Mesenchymal stem cell (in vitro differentiated cells and primary cell): ENCODE results near the gene PLTP.
"Not testable (repeated sequence)": the region's sequence is repeated elsewhere in the genome, so short reads cannot be mapped to it uniquely, and the experiment has no call there.

Experiments
- DNase-seq: peaks from one replicate; pipeline ENCODE4 v3.0.0-alpha.2; 2013
- H2AFZ ChIP-seq: one replicate; pipeline ENCODE4 v1.6.1; 2013; ENCODE audit warnings: low read depth, mild to moderate bottlenecking, control low read depth, inconsistent platforms, low read length, moderate library complexity
- H2AK5ac ChIP-seq: 2 replicates; pipeline ENCODE4 v1.6.1; 2013; ENCODE audit warnings: low read length, moderate library complexity, mild to moderate bottlenecking, inconsistent platforms; ENCODE audit not compliant: severe bottlenecking
- H2BK120ac ChIP-seq: one replicate; pipeline ENCODE4 v1.6.1; 2013; ENCODE audit warnings: low read depth, mild to moderate bottlenecking, inconsistent platforms, low read length, moderate library complexity
- H2BK12ac ChIP-seq, 2 experiments: one replicate each; pipeline ENCODE4 v1.6.1; 2013; ENCODE audit warnings: inconsistent platforms in 2 of 2, low read length in 2 of 2, mild to moderate bottlenecking in 2 of 2, moderate library complexity in 2 of 2, control low read depth in 1 of 2
- H2BK15ac ChIP-seq: one replicate; pipeline ENCODE4 v1.6.1; 2013; ENCODE audit warnings: mild to moderate bottlenecking, low read depth, inconsistent platforms; ENCODE audit not compliant: poor library complexity, severe bottlenecking
- H2BK5ac ChIP-seq: 2 replicates; pipeline ENCODE4 v1.6.1; 2013; ENCODE audit warnings: low read depth, mild to moderate bottlenecking, low read length, control low read depth, inconsistent platforms; ENCODE audit not compliant: poor library complexity, severe bottlenecking
- H3K14ac ChIP-seq, 2 experiments: one replicate each; pipeline ENCODE4 v1.6.1; 2013; ENCODE audit warnings: inconsistent platforms in 2 of 2, low read length in 2 of 2, control low read depth in 1 of 2, mild to moderate bottlenecking in 1 of 2, moderate library complexity in 1 of 2
- H3K18ac ChIP-seq, 2 experiments: one replicate each; pipeline ENCODE4 v1.6.1; 2013; ENCODE audit warnings: inconsistent platforms in 2 of 2, low read length in 2 of 2, control low read depth in 1 of 2, low read depth in 1 of 2, mild to moderate bottlenecking in 1 of 2
- H3K23ac ChIP-seq, 2 experiments: one replicate each; pipeline ENCODE4 v1.6.1; 2013; ENCODE audit warnings: inconsistent platforms in 2 of 2, low read length in 2 of 2, mild to moderate bottlenecking in 2 of 2, moderate library complexity in 2 of 2, control low read depth in 1 of 2
- H3K27ac ChIP-seq: 2 replicates; pipeline ENCODE4 v1.5.1; 2013; ENCODE audit warnings: mild to moderate bottlenecking, moderate library complexity, low read length, control low read depth, inconsistent platforms; ENCODE audit not compliant: poor library complexity, severe bottlenecking
- H3K27me3 ChIP-seq, 2 experiments: 2 replicates each; pipeline versions ENCODE4 v1.6.1 to v1.7.0; 2013; ENCODE audit warnings: low read length in 2 of 2, mild to moderate bottlenecking in 2 of 2, moderate library complexity in 2 of 2, control low read depth in 1 of 2, inconsistent platforms in 1 of 2; ENCODE audit not compliant: control insufficient read depth in 1 of 2, insufficient read depth in 1 of 2
- H3K36me3 ChIP-seq, 2 experiments: 2 replicates each; pipeline versions ENCODE4 v1.6.1 to v1.7.0; 2013; ENCODE audit warnings: low read length in 2 of 2, control low read depth in 1 of 2, inconsistent platforms in 1 of 2, low read depth in 1 of 2, mild to moderate bottlenecking in 1 of 2; ENCODE audit not compliant: insufficient read depth in 2 of 2, control insufficient read depth in 1 of 2
- H3K4ac ChIP-seq, 2 experiments: one replicate each; pipeline ENCODE4 v1.6.1; 2013; ENCODE audit warnings: inconsistent platforms in 2 of 2, low read length in 2 of 2, mild to moderate bottlenecking in 2 of 2, moderate library complexity in 2 of 2, control low read depth in 1 of 2, low read depth in 1 of 2
- H3K4me1 ChIP-seq: 2 replicates; pipeline ENCODE4 v1.6.1; 2013; ENCODE audit warnings: low read depth, low read length, control low read depth; ENCODE audit not compliant: control insufficient read depth, insufficient read depth
- H3K4me2 ChIP-seq: 2 replicates; pipeline ENCODE4 v1.6.1; 2013; ENCODE audit warnings: low read length, mild to moderate bottlenecking, inconsistent platforms; ENCODE audit not compliant: poor library complexity, severe bottlenecking
- H3K4me3 ChIP-seq, 2 experiments: 2 replicates each; pipeline versions ENCODE4 v1.5.1 to v1.7.0; 2013; ENCODE audit warnings: low read length in 2 of 2, mild to moderate bottlenecking in 2 of 2, control low read depth in 1 of 2, low read depth in 1 of 2; ENCODE audit not compliant: insufficient read depth in 1 of 2
- H3K79me1 ChIP-seq: replicated peaks from 2 replicates; pipeline ENCODE4 v1.6.1; 2013; ENCODE audit warnings: mild to moderate bottlenecking, control low read depth, low read length, inconsistent platforms; ENCODE audit not compliant: poor library complexity, severe bottlenecking
- H3K9ac ChIP-seq: 2 replicates; pipeline ENCODE4 v1.7.0; 2013; ENCODE audit warnings: mild to moderate bottlenecking, low read length, moderate library complexity
- H3K9me3 ChIP-seq: 2 replicates; pipeline ENCODE4 v1.7.0; 2013; ENCODE audit warnings: mild to moderate bottlenecking, low read length; ENCODE audit not compliant: control insufficient read depth
- H4K8ac ChIP-seq: one replicate; pipeline ENCODE4 v1.6.1; 2013; ENCODE audit warnings: inconsistent platforms, mild to moderate bottlenecking, low read length, moderate library complexity
- H4K91ac ChIP-seq: one replicate; pipeline ENCODE4 v1.6.1; 2013; ENCODE audit warnings: mild to moderate bottlenecking, low read length, inconsistent platforms
- WGBS: methylation state at CpG from one replicate; pipeline ENCODE4 v1.1.7; 2013; ENCODE audit warnings: mixed read lengths; 5-methylcytosine and 5-hydroxymethylcytosine counted together

Gene PLTP

GRCh38 chr20:45958593-45958992, 46.6 kb upstream of the PLTP start:
- Histone ChIP-seq H3K36me3 (peaks cover 73 to 87% of the 10 kb centered on the region in 2 experiments), H2AFZ (no peak overlapping the region), H3K4me2 (no peak overlapping the region), H3K4me1 (no peaks in the 10 kb centered on the region), H2BK5ac (no peak overlapping the region), H4K91ac (no peak overlapping the region), H3K27ac (no peak overlapping the region), H2BK120ac (no peak overlapping the region), H3K14ac (no peak overlapping the region), H3K79me1 (peaks cover 30% of the 10 kb centered on the region), H2AK5ac (no peak overlapping the region), H3K23ac (no peak overlapping the region), H3K4ac (no peak overlapping the region), H3K9ac (no peak overlapping the region), H3K4me3 (no peak overlapping the region), H2BK12ac (no peak overlapping the region), H3K27me3 (no peaks in the 10 kb centered on the region), H2BK15ac (no peak overlapping the region), H3K18ac (no peak overlapping the region), H3K9me3 (no peaks in the 10 kb centered on the region), H4K8ac (no peak overlapping the region)
- no peak for DNase-seq
- WGBS: 94% methylated on average over 3 of the region's 4 CpGs

DNA sequence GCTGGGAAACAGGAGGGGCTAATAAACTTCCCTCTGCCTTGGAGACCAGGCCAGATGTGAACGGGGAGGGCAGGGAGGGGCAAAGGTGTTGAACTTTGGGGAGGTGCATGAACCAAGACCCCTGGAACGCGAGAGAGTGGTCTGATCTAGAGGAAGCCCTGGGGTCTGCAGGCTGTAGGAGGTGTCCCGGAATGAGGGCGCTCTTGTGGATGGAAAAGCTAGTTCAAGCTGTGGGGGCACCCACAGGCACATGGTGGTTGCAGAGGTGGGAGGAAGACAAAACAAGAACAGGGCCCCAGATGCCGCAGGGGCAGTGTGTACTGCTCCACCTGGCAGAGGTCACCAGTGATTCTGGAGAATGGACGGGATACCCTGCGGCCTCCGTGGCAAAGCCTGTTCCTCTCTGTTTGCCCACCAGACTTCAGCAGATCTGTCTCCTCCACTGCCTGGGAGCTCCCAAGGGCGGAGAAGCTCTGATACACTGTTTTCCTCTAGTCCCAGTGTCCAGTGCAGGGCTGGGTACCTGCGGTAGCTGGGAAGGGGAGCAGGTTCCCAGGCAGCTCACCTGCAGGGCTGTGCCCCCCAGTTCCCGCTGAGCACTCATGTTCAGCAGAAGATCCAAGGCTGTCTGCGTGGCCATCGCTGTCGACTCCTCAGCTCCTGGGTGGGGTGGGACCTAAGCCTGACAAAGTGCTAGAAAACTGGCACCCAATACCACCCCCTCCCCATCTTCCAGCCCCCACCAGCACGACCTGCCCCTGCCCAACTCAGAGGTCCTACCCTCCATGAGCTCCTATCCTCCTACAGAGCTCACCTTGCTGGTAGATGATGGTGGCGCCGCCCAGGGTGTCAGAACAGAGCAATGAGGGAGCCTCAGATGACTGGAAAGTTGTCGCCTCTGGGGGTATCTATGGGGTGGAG, 45.3 kb upstream of the PLTP start:
- no peak overlapping the region for H4K91ac ChIP-seq
- no peak for DNase-seq
- H2BK120ac ChIP-seq: no peak overlapping the region
- H2BK15ac ChIP-seq: no peak overlapping the region
- no peak overlapping the region for H3K4ac ChIP-seq
- H4K8ac ChIP-seq: no peak overlapping the region
- H3K27ac ChIP-seq: no peak overlapping the region
- H3K18ac ChIP-seq: no peak overlapping the region
- H2AFZ ChIP-seq: no peak overlapping the region
- no peak overlapping the region for H3K9ac ChIP-seq
- H2BK12ac ChIP-seq: no peak overlapping the region
- H3K14ac ChIP-seq: no peak overlapping the region
- no peaks in the 10 kb centered on the region for H3K9me3 ChIP-seq
- peaks cover 26% of the 10 kb centered on the region for H3K79me1 ChIP-seq
- H2AK5ac ChIP-seq: no peak overlapping the region
- H3K23ac ChIP-seq: no peak overlapping the region
- H3K4me3 ChIP-seq: no peak overlapping the region
- H2BK5ac ChIP-seq: no peak overlapping the region
- H3K4me1 ChIP-seq: no peaks in the 10 kb centered on the region
- no peaks in the 10 kb centered on the region for H3K27me3 ChIP-seq
- no peak overlapping the region for H3K4me2 ChIP-seq
- peaks cover 76 to 89% of the 10 kb centered on the region in 2 experiments for H3K36me3 ChIP-seq
- WGBS: 93% methylated on average over 18 of the region's 19 CpGs

- H3K27me3 ChIP-seq, H2BK5ac ChIP-seq, H2AK5ac ChIP-seq, H2AFZ ChIP-seq, H3K27ac ChIP-seq, H3K4me1 ChIP-seq, H3K4me3 ChIP-seq, H3K18ac ChIP-seq, H4K8ac ChIP-seq, H3K9ac ChIP-seq, H3K23ac ChIP-seq, H2BK15ac ChIP-seq, H3K14ac ChIP-seq, H3K4ac ChIP-seq, H4K91ac ChIP-seq, H2BK120ac ChIP-seq, H3K4me2 ChIP-seq, H2BK12ac ChIP-seq, H3K9me3 ChIP-seq, DNase-seq: not testable (repeated sequence)
- 98% methylated on average over 7 of the region's 10 CpGs for WGBS
- H3K36me3 ChIP-seq: peaks cover 76 to 89% of the 10 kb centered on the region in 2 experiments
- H3K79me1 ChIP-seq: peaks cover 16% of the 10 kb centered on the region
Measured at GRCh38 chr20:45956326-45956725, 44.4 kb upstream of the PLTP start.

GRCh38 chr20:45953672-45954071, 41.7 kb upstream of the PLTP start:
- Histone ChIP-seq H2BK15ac (no peak overlapping the region), H3K4me2 (no peak overlapping the region), H3K18ac (no peak overlapping the region), H3K4me1 (peaks cover 10% of the 10 kb centered on the region), H3K9me3 (no peaks in the 10 kb centered on the region), H3K9ac (no peak overlapping the region), H3K4ac (no peak overlapping the region), H2AFZ (no peak overlapping the region), H3K14ac (no peak overlapping the region), H4K91ac (no peak overlapping the region), H4K8ac (peak overlapping the region; percentile 12), H3K36me3 (peaks cover 77 to 87% of the 10 kb centered on the region in 2 experiments), H2BK12ac (no peak overlapping the region), H3K27me3 (no peaks in the 10 kb centered on the region), H2AK5ac (no peak overlapping the region), H3K79me1 (peaks cover 10% of the 10 kb centered on the region), H2BK120ac (no peak overlapping the region), H3K4me3 (no peak overlapping the region), H3K27ac (no peak overlapping the region), H3K23ac (no peak overlapping the region), H2BK5ac (no peak overlapping the region)
- 95% methylated on average over 9 of the region's 9 CpGs for WGBS
- no peak for DNase-seq
